H1 (cell line): Measurements from ENCODE around the gene CFAP74. TPM values are rescaled to one million over a fixed set of nuclear protein-coding genes. Genes with fewer than 3 reads are reported as not detected.

Experiments
- CTCF ChIA-PET: fragments of 300-600 bp; sonication (Branson Sonifier 250); formaldehyde crosslinking; loops from one replicate; lab custom pipeline; 2021; ENCODE audit not compliant: partially characterized antibody; lab: Charles Lee
- POLR2A ChIA-PET: fragments of 300-600 bp; sonication (Branson Sonifier 250); formaldehyde crosslinking; loops from one replicate; lab custom pipeline; 2021; ENCODE audit warnings: inconsistent platforms; ENCODE audit not compliant: partially characterized antibody; lab: Charles Lee
- DNase-seq, 2 experiments: peaks; one replicate each; pipeline versions ENCODE4 v3.0.0 to v3.0.0-alpha.2; 2010 to 2022; ENCODE audit warnings: low spot score in 2 of 2, low read depth in 1 of 2, mixed read lengths in 1 of 2
- FAIRE-seq: peaks from 2 replicates; lab custom pipeline; 2011; peaks lifted over from hg19 to GRCh38; lab: Jason Lieb, UNC
- H2AFZ ChIP-seq: 2 replicates; pipeline ENCODE4 v1.8.1; 2012; ENCODE audit warnings: low read length, inconsistent platforms
- H2AK5ac ChIP-seq: 2 replicates; pipeline ENCODE4 v1.6.1; 2013; ENCODE audit warnings: low read depth, low read length
- H2BK120ac ChIP-seq: replicated peaks from 2 replicates; pipeline ENCODE3; 2013; ENCODE audit warnings: low read depth, low read length, inconsistent platforms
- H2BK12ac ChIP-seq: 2 replicates; pipeline ENCODE4 v1.6.1; 2013; ENCODE audit warnings: low read depth, low read length
- H2BK15ac ChIP-seq: 2 replicates; pipeline ENCODE4 v1.6.1; 2013; ENCODE audit warnings: low read length
- H2BK20ac ChIP-seq: 2 replicates; pipeline ENCODE4 v1.6.1; 2013; ENCODE audit warnings: low read length
- H2BK5ac ChIP-seq: 2 replicates; pipeline ENCODE4 v1.6.1; 2013; ENCODE audit warnings: low read depth, low read length
- H3K14ac ChIP-seq: 2 replicates; pipeline ENCODE4 v1.6.1; 2013; ENCODE audit warnings: inconsistent platforms; ENCODE audit not compliant: insufficient read length
- H3K18ac ChIP-seq: 2 replicates; pipeline ENCODE4 v1.6.1; 2013; ENCODE audit warnings: low read length; ENCODE audit errors: extremely low read depth
- H3K23ac ChIP-seq: 2 replicates; pipeline ENCODE4 v1.6.1; 2013; ENCODE audit warnings: inconsistent platforms; ENCODE audit not compliant: insufficient read length
- H3K23me2 ChIP-seq: 2 replicates; pipeline ENCODE4 v1.6.1; 2013; ENCODE audit warnings: low read depth, low read length
- H3K27ac ChIP-seq: 2 replicates; pipeline ENCODE4 v1.6.1; 2011; ENCODE audit warnings: low read depth, low read length, inconsistent platforms
- H3K27me3 ChIP-seq, 4 experiments: replicated peaks in 1 of 4; 1 replicate in 1 of 4; 2 replicates in 3 of 4; pipeline versions ENCODE4 v1.6.1 to v1.8.1; 2011 to 2013; ENCODE audit warnings: low read length in 3 of 4, mild to moderate bottlenecking in 3 of 4, inconsistent platforms in 2 of 4, mixed read lengths in 2 of 4, moderate library complexity in 1 of 4; ENCODE audit not compliant: control insufficient read depth in 3 of 4, insufficient read depth in 3 of 4; ENCODE audit errors: extremely low read depth in 1 of 4
- H3K36me3 ChIP-seq, 4 experiments: 2 replicates each; pipeline versions ENCODE4 v1.6.1 to v1.8.1; 2011 to 2013; ENCODE audit warnings: mild to moderate bottlenecking in 4 of 4, low read length in 3 of 4, moderate library complexity in 2 of 4, control low read depth in 1 of 4, inconsistent platforms in 1 of 4; ENCODE audit not compliant: insufficient read depth in 4 of 4, control insufficient read depth in 2 of 4
- H3K4ac ChIP-seq: replicated peaks from 2 replicates; pipeline ENCODE3; 2013; ENCODE audit warnings: low read length, low read depth, mixed read lengths, inconsistent platforms; ENCODE audit not compliant: insufficient read length
- H3K4me1 ChIP-seq, 4 experiments: replicated peaks in 1 of 4; 1 replicate in 1 of 4; 2 replicates in 3 of 4; pipeline versions ENCODE4 v1.6.1 to v1.8.1; 2011 to 2013; ENCODE audit warnings: low read length in 3 of 4, inconsistent platforms in 2 of 4, mixed read lengths in 1 of 4; ENCODE audit not compliant: insufficient read depth in 4 of 4, control insufficient read depth in 3 of 4
- H3K4me2 ChIP-seq, 2 experiments: 2 replicates each; pipeline versions ENCODE4 v1.6.1 to v1.8.1; 2011 to 2013; ENCODE audit warnings: low read depth in 2 of 2, low read length in 2 of 2, control low read depth in 1 of 2, inconsistent platforms in 1 of 2, mild to moderate bottlenecking in 1 of 2; ENCODE audit not compliant: insufficient read depth in 1 of 2
- H3K4me3 ChIP-seq, 4 experiments: fragments of 200-600, 300-600 bp in 1 of 4; sonication (generic), shearing (Covaris generic), sonication (Bioruptor Twin) in 1 of 4; 2 replicates each; pipeline versions ENCODE4 v1.5.1 to v1.8.1; 2011 to 2016; ENCODE audit warnings: low read length in 4 of 4, low read depth in 3 of 4, control low read depth in 2 of 4, inconsistent platforms in 2 of 4, mild to moderate bottlenecking in 2 of 4, mixed read lengths in 1 of 4, moderate library complexity in 1 of 4; ENCODE audit not compliant: insufficient read depth in 2 of 4; ENCODE audit errors: extremely low read depth in 1 of 4
- H3K56ac ChIP-seq: replicated peaks from 2 replicates; pipeline ENCODE3; 2013; ENCODE audit warnings: low read depth, mild to moderate bottlenecking, mixed read lengths, low read length, inconsistent platforms; ENCODE audit not compliant: insufficient read length
- H3K79me1 ChIP-seq: 2 replicates; pipeline ENCODE4 v1.6.1; 2013; ENCODE audit warnings: low read depth, low read length, control low read depth
- H3K79me2 ChIP-seq, 2 experiments: 2 replicates each; pipeline versions ENCODE4 v1.6.1 to v1.8.1; 2012 to 2013; ENCODE audit warnings: low read length in 2 of 2, mild to moderate bottlenecking in 2 of 2, inconsistent platforms in 1 of 2; ENCODE audit not compliant: insufficient read depth in 2 of 2, control insufficient read depth in 1 of 2
- H3K9ac ChIP-seq, 4 experiments: replicated peaks in 1 of 4; 1 replicate in 1 of 4; 2 replicates in 3 of 4; pipeline versions ENCODE4 v1.6.1 to v1.8.1; 2011 to 2013; ENCODE audit warnings: low read depth in 3 of 4, low read length in 3 of 4, control low read depth in 2 of 4, mild to moderate bottlenecking in 2 of 4, moderate library complexity in 2 of 4, inconsistent platforms in 1 of 4; ENCODE audit errors: extremely low read depth in 1 of 4
- H3K9me3 ChIP-seq, 2 experiments: 2 replicates each; pipeline versions ENCODE4 v1.6.1 to v1.8.1; 2012 to 2013; ENCODE audit warnings: mild to moderate bottlenecking in 2 of 2, moderate library complexity in 2 of 2, control low read depth in 1 of 2, inconsistent platforms in 1 of 2, low read depth in 1 of 2, low read length in 1 of 2, mixed read lengths in 1 of 2; ENCODE audit not compliant: insufficient read depth in 2 of 2
- H4K20me1 ChIP-seq, 2 experiments: replicated peaks in 1 of 2; 2 replicates each; pipeline versions ENCODE3 to v1.8.1; 2011 to 2013; ENCODE audit warnings: inconsistent platforms in 2 of 2, low read length in 2 of 2, mild to moderate bottlenecking in 1 of 2; ENCODE audit not compliant: insufficient read depth in 2 of 2, control insufficient read depth in 1 of 2
- H4K5ac ChIP-seq: 2 replicates; pipeline ENCODE4 v1.6.1; 2013; ENCODE audit warnings: low read length, low read depth, mixed read lengths, inconsistent platforms; ENCODE audit not compliant: insufficient read length
- H4K8ac ChIP-seq: 2 replicates; pipeline ENCODE4 v1.8.0; 2013; ENCODE audit warnings: mild to moderate bottlenecking, moderate library complexity, low read length, inconsistent platforms; ENCODE audit not compliant: insufficient read depth; ENCODE audit errors: extremely low read depth
- H4K91ac ChIP-seq: replicated peaks from 2 replicates; pipeline ENCODE3; 2013; ENCODE audit warnings: low read length, mixed read lengths, inconsistent platforms; ENCODE audit not compliant: insufficient read length
- BACH1 ChIP-seq: IDR thresholded peaks from 2 replicates; pipeline ENCODE4 v1.6.1; 2012; ENCODE audit warnings: low read length, improper control_type of control experiment
- BCL11A ChIP-seq, 2 experiments: IDR thresholded peaks; one replicate each; pipeline ENCODE4 v1.6.1; 2011; ENCODE audit warnings: low read depth in 2 of 2, low read length in 2 of 2, mild to moderate bottlenecking in 2 of 2
- CBX5 ChIP-seq: fragments of 300-800, 300-1000 bp; sonication (generic); IDR thresholded peaks from 2 replicates; pipeline ENCODE4 v1.7.1; 2016; ENCODE audit warnings: antibody characterized with exemption, low read length, low read depth
- EGR1 ChIP-seq: IDR thresholded peaks from 2 replicates; pipeline ENCODE4 v1.6.1; 2011; ENCODE audit warnings: low read depth, low read length, borderline replicate concordance
- EP300 ChIP-seq, 2 experiments: IDR thresholded peaks; 1 replicate in 1 of 2; 2 replicates in 1 of 2; pipeline ENCODE4 v1.6.1; 2011 to 2012; ENCODE audit warnings: low read depth in 2 of 2, low read length in 2 of 2, mild to moderate bottlenecking in 2 of 2, borderline replicate concordance in 1 of 2, inconsistent platforms in 1 of 2, moderate library complexity in 1 of 2
- HDAC2 ChIP-seq, 2 experiments: fragments of 300-600 bp in 1 of 2; sonication (generic) in 1 of 2; IDR thresholded peaks; 2 replicates each; pipeline ENCODE4 v1.6.1; 2011 to 2012; ENCODE audit warnings: low read depth in 2 of 2, low read length in 2 of 2, mild to moderate bottlenecking in 2 of 2, moderate library complexity in 2 of 2, borderline replicate concordance in 1 of 2, inconsistent platforms in 1 of 2
- KDM1A ChIP-seq: fragments of 200-600, 300-600 bp; sonication (generic); IDR thresholded peaks from 2 replicates; pipeline ENCODE4 v1.7.1; 2016; ENCODE audit warnings: mild to moderate bottlenecking, low read length, borderline replicate concordance
- POU5F1 ChIP-seq: IDR thresholded peaks from 2 replicates; pipeline ENCODE4 v1.6.1; 2011; ENCODE audit warnings: low read depth, mild to moderate bottlenecking, low read length, moderate library complexity
- RBBP5 ChIP-seq: IDR thresholded peaks from 2 replicates; pipeline ENCODE4 v1.7.1; 2012; ENCODE audit warnings: low read depth, mild to moderate bottlenecking, inconsistent platforms, low read length, moderate library complexity, borderline replicate concordance
- RFX5 ChIP-seq: IDR thresholded peaks from 2 replicates; pipeline ENCODE4 v1.6.1; 2011; ENCODE audit warnings: low read depth, low read length, improper control_type of control experiment, borderline replicate concordance
- SAP30 ChIP-seq: fragments of 300-600 bp; sonication (generic); IDR thresholded peaks from 2 replicates; pipeline ENCODE4 v1.7.1; 2012; ENCODE audit warnings: low read length, moderate library complexity, mild to moderate bottlenecking, inconsistent platforms; ENCODE audit not compliant: insufficient read depth, insufficient replicate concordance
- SIX5 ChIP-seq: IDR thresholded peaks from 2 replicates; pipeline ENCODE4 v1.6.1; 2011; ENCODE audit warnings: mild to moderate bottlenecking, low read depth, low read length
- SP1 ChIP-seq: IDR thresholded peaks from 2 replicates; pipeline ENCODE4 v1.6.1; 2011; ENCODE audit warnings: low read depth, low read length
- WGBS, 2 experiments: shearing (Covaris generic) in 1 of 2; methylation state at CpG; one replicate each; pipeline versions ENCODE4 v1.1.6 to v1.1.7; 2013 to 2015; ENCODE audit warnings: low lambda C conversion rate in 2 of 2, mixed read lengths in 2 of 2, inconsistent platforms in 1 of 2, low coverage in 1 of 2, missing lambda C conversion rate in 1 of 2; ENCODE audit not compliant: insufficient replicate concordance in 2 of 2, insufficient coverage in 1 of 2, insufficient read length in 1 of 2; ENCODE audit errors: extremely low coverage in 1 of 2, missing lambda C conversion rate in 1 of 2; 5-methylcytosine and 5-hydroxymethylcytosine counted together
- polyA plus RNA-seq, 7 experiments: library from polyadenylated mRNA; depleted of rRNA in 3 of 7; stranded (reverse) in 5 of 7; unstranded in 2 of 7; fragments of >200 nt in 5 of 7; fragments of 200-250 nt in 2 of 7; gene quantifications; 1 replicate in 5 of 7; 2 replicates in 1 of 7; 4 replicates in 1 of 7; pipeline versions ENCODE4 v1.2.1 to v1.2.3, GENCODE V29; 2011 to 2013; ENCODE audit warnings: missing spikeins in 2 of 7, mixed read lengths in 2 of 7
- total RNA-seq: library from RNA; stranded (reverse); fragmentation: NEBNext Ultra II Directional; extraction: Animal tissue kit (Norgen Biotek cat#: 25700); gene quantifications from 2 replicates; pipeline ENCODE4 v1.2.1, GENCODE V29; 2021

CFAP74 gene
- total and polyA plus RNA-seq, 2 of the 8 experiments (the other 6 are each of a cell fraction or from before 2014, with no cell fraction given): 0.09 to 0.20 TPM

DNA sequence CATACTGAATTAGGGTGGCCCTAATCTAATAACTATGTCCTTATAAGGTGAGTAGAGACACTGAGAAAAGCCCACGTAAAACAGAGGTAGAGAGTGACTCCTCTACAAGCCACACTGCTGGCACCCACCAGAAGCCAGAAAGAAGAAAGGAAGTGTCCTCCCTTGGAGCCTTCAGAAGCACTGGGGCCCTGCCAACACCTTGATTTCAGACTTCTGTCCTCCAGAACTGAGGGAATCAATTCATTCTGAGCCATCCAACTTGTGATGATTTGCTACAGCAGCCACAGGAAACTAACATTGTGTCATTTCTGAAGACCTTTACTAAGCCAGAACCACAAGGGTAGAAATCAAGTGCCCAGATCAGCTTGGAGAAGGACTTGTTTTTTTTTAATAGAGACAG lies 127.7 kb downstream of the CFAP74 start:
- Histone ChIP-seq H2BK12ac (no peak overlapping the region), H4K20me1 (peaks cover 39 to 57% of the 10 kb centered on the region in 2 experiments), H2BK15ac (no peak overlapping the region), H3K23me2 (no peaks in the 10 kb centered on the region), H3K79me2 (peaks cover 80 to 100% of the 10 kb centered on the region in 2 experiments), H4K5ac (no peak overlapping the region), H2AFZ (no peak overlapping the region), H3K27me3 (no peaks in the 10 kb centered on the region), H2BK120ac (no peak overlapping the region), H3K9me3 (peaks cover 0 to 4% of the 10 kb centered on the region in 2 experiments; a peak in 1 of 4 replicates), H3K27ac (no peak overlapping the region), H3K56ac (no peak overlapping the region), H3K9ac (no peak overlapping the region), H3K18ac (no peak overlapping the region), H2BK20ac (no peak overlapping the region), H3K79me1 (peaks cover 15% of the 10 kb centered on the region), H4K8ac (no peak overlapping the region), H3K4me2 (no peak overlapping the region), H4K91ac (no peak overlapping the region), H3K36me3 (peaks cover 8 to 30% (median 19%) of the 10 kb centered on the region in 4 experiments; a peak in 7 of 8 replicates), H3K4ac (no peak overlapping the region), H3K23ac (no peak overlapping the region), H3K4me1 (peaks cover 0 to 4% (median 3%) of the 10 kb centered on the region in 4 experiments; a peak in 3 of 7 replicates), H3K14ac (no peak overlapping the region), H3K4me3 (no peak overlapping the region), H2BK5ac (no peak overlapping the region), H2AK5ac (no peak overlapping the region)
- DNase-seq (no peak), FAIRE-seq (no peak)
- 100% methylated on average over 1 of the region's 1 CpG; no CpG with 5 or more reads in 1 of the 2 experiments for WGBS, 2 experiments
- CTCF ChIA-PET: interaction anchor here (0.6 to 3.2 kb wide), 10 partner anchors 9 to 87 kb away, joined by 3 to 16 read pairs (median 6); no protein-coding TSS in a partner anchor
- POLR2A ChIA-PET: interaction anchor here (0.6 to 5.2 kb wide), 5 partner anchors 12 to 94 kb away, joined by 3 to 32 read pairs (median 4); no protein-coding TSS in a partner anchor
- TF ChIP-seq SAP30 (no peak), EP300 (IDR thresholded peaks at IDR 0.05; ENCODE audit: borderline replicate concordance in 1 of 2, low read depth in 2 of 2, low read length in 2 of 2) (no peak), POU5F1 (no peak), SP1 (no peak), CBX5 (no peak), SIX5 (no peak), HDAC2 (IDR thresholded peaks at IDR 0.05; ENCODE audit: borderline replicate concordance in 1 of 2, low read depth in 2 of 2, low read length in 2 of 2) (no peak), RFX5 (no peak), BACH1 (no peak), BCL11A (IDR thresholded peaks at IDR 0.05; ENCODE audit: low read depth in 2 of 2, low read length in 2 of 2) (no peak), RBBP5 (no peak), KDM1A (no peak), EGR1 (no peak)
